NCI-H2171 (cell line): ENCODE results near the gene ACSS1.

ENCODE experiments used
- DNase-seq: peaks from one replicate; lab custom pipeline; 2025; lab: John Stamatoyannopoulos, UW

Gene ACSS1

DNA sequence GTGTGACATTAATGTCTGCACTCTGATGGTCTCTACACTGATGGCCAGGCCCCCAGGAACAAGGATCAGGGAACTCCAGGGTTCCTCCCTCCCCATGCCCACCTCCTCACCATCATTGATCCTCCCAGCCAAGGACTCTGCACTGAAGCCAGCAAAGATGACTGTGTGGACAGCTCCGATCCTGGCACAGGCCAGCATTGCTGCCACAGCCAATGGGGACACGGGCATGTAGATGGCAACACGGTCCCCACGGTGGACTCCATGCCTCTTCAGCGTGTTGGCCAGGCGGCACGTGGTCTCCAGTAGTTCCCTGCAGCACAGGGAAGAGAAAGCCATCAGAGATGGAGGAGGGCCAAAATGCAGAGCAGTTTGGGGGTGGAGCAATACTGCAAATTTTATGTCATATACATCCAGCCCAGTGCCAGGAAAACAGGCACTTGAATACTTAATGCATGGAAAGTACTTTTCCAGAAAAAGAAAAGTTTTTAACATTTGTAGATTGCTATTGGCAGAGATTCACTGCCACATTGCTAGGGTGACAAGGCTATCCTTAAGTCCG is 27.2 kb downstream of the ACSS1 start:
- DNase-seq, result no peak

DNA sequence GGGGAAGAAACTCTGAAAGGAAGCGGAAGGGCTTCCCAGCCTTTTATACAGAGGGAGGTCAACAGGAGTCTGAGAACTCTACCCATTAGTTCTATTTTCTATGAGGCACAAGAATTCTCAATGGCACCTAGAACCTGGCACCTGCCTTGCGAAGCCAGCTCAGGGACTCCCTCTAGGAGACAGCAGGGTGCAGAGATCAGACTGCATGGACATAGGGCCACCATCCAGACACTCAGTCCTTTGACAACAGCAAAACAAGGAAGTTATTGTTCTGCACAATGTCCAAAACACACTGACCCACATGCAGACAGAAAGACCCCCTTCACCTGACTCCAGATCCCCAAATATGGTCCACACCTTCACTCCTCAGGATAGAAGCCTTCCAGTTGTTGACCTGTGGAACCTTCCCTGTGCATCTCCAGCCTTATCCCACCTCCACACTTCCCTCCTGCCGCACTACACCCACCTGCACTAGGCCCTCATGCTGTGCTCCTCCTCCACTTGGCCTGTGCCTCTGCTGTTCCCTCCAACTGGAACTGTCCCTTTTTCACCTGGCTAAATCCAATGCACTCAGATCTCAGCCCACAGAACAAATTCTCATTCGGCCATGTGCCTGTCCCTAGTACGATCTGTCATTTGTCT is 27.8 kb downstream of the ACSS1 start:
- DNase-seq, result no peak

DNA sequence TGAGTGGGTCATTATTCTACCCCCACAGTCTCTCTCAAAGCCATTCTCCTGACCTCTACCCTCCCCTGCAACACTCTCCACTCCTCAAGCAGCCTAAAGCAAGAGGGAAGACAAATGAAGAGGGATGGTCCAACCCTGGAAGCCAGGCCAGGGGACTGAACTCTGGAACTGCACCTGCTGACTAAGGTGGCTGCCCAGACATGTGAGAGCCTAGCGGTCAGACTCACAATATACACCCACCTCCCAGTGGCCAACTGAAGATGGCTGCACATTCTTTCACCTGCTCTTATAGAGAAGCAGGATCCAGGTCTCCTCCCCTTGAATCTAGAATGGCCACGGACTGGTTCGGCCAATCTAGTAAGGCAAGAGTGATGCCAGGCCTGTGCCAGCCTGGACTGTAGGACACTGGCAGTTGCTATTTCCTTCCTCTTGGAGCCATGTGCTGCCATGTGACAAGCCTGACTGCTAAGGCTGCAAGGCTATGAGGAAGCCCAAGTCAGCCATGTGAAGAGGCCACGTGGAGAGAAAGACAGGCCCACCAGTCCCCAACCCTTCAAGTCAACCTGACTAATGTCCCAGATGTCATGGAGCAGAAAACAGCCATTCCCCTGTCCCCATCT is 31.8 kb downstream of the ACSS1 start:
- DNase-seq, result no peak

DNA sequence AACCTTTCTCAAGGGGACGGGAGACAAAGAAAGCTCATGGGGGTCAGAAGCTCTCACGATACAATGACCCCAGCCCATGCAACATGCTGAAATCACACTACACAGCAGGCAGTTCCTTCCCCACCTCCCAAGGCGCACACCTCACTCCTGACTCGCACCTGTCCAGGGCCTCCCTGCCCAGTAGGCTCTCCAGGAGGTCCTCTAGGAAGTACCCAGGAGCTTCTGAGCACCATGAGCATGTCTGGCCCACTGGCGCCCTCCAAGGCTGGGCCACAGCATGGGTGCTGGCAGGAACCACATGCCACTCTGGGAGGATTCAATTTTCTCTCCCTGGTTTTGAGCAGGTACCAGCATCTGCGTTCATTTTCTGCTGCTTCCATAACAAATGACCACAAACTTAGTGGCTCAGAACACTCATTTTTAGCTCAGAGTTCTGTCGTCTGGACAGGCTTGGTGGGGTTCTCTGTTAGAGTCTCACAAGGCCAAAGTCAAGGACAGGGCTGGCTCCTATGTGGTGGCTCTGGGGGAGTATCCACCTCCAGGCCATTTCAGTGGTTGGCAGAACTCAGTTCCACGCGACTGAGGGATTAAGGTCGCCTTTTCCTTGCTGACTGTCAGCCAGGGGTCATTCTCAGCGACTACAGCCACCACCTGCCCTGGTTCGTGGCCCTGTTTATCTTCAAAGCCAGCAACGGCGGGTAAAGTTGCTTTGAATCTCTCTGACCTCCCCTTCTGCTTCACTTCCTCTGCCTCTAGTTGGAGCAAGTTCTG is 32.7 kb downstream of the ACSS1 start:
- DNase-seq, result no peak

DNA sequence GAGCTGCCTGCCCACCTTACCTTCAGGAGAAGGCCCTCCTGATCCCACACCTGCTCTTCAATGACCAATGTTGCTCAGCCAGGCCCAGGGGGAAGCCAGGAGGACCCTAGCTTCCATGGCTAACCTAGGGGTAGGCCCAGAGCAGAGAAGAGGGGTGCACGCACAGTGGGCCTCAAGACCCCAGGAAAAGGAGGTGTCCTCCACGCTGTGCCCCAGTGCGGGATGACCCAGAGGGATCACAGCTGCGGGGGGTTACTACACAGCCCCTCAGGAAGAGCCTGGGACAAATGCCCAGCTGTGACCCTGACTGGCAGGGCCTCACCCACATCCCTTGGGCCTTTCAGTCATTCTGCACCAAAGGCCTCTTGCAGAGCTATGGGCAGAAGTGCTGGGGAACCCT is 33.8 kb downstream of the ACSS1 start:
- no peak for DNase-seq

DNA sequence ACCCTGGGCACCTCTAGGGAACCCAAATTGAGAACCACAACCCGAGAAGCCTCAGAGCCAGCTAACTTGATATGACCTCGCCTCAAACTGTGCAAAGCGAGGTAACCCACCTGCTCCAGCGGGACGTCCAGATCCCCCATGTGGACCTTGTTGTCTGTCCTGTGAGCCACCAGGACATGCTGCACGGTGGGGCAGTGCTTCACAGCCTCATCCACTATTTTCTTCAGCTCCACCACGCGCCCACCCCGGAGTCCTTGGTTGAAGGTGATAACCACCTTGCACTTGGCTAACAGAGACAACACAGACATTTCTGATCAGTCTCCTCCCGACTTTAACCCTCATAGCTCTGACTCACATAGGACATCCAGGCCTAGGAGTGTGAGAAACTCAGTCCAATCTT is 34.6 kb downstream of the ACSS1 start:
- DNase-seq, result no peak

DNA sequence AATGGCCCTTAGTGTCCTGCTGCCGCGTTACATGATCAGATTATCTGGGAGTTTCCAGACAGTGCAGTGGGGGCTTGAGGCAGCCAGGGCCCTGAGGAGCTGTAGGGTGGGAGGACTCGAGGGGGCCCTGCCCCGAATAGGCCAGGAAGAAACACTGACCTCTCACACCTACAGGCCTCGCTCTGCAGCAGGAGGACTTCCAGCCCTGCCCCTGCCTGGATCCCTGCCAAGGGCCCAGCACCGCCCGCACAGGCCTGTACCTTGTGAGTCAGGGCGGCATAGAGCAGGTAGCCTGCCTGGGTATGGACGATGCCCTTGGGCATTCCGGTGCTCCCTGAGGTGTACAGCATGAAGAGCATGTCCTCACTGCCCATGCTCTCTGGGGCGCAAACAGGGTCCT is 35.3 kb downstream of the ACSS1 start:
- DNase-seq, result no peak

DNA sequence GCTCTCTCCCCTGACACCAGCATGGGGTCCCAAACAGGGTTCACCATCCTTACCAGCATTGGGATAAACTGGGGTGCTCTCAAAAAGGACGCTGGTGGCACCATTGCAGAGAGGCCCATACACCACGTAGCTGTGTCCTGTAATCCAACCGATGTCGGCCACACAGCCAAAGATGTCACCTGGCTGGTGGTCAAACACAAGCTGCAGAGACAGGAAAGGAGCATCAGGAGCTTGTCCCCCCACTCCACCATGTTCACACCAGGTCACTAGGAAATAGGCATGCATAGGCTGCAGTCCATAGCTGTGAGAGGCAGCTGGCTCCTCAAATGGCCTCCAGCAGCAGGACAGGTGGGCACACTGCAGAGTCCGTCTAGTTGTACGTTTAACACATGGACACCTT is 36.6 kb downstream of the ACSS1 start:
- DNase-seq, result no peak

DNA sequence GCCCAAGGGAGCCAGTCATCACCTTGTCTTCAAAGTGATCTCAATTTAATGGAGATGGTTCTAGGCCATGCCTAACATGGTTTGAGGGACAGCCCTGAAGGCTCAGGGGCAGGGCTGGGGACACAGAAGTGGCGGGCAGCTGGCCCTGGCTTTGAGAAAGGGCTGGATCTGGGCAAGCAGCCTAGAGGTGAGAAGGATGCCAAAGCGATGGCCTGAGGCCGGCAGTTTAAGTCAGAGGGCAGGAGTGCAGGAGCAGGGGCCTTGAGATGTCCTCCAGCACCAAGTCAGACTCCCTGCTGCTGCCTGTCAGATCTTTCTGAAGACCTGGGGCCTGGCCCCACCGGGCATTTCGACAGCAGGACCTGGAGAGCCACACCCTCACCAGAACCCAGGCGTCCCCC is 37.0 kb downstream of the ACSS1 start:
- DNase-seq, result no peak

DNA sequence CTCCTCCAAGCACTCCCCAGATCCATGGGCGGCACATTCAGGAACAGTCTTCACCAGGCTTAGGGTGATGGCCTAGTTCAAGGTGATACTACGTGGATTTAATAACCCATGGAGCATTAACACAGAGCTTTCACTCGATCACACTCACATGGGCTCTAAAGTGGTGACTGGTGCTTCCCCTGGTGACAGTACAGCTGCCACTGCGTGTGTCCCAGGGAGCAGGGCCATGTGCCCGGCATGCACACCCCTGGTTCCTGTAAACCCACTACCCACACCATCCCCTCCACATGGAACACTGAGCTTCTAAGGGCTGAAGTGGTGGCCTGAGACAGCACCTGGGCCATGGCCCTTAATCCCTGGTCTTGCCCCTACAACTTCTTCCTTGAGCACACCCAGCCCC is 37.6 kb downstream of the ACSS1 start:
- no peak for DNase-seq

DNA sequence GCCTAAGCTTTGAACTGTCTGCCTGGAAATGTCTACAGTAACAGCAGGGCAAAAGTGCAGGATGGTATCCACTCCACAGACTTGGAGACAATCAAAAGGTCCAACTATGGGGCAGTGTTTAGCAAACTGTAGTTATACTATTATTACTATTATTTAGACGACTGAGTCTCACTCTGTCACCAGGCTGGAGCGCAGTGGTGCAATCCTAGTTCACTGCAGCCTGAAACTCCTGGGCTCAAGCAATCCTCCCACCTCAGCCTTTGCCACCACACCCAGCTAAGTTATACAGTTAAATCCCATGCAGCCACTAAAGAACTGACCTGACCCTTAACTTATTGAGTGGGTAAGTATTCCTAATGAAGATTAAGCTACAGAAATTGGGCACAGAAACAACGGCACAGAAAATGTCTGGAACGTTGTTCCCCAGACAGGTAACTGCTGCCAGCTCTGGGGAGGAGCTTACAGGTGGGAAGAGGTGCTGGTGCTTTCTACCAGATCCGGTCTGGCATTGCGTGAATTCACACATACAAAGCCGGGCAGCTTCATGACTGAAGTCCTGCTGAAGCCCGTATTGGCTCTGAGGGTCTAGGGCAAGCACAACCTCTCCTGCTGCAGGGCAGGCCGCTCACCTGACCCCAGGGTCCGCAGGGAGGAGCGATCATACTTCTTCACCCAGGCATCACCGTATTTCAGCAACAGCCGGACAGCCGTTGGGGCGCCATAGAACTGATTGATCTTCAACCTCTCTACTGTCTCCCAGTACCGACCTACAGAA is 38.4 kb downstream of the ACSS1 start:
- DNase-seq, result no peak

DNA sequence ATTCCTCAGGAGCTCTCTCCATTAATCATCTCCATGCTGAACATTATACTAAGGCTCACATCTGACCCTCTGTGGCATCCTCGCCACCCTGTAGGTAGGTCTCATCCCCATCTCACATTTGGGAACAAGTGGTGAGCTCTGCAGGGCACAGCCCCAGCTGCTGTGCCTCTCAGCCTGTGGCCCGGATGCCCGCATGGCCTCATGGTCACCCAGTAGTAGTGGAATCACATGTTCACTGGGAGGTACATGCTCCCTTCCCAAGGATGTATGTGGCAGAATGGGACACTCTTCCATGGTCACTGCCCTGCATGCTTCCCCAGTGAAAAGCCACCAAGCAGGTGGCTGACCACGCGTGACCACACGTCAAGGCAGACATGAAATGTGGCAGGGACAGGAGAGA is 39.1 kb downstream of the ACSS1 start:
- no peak for DNase-seq

DNA sequence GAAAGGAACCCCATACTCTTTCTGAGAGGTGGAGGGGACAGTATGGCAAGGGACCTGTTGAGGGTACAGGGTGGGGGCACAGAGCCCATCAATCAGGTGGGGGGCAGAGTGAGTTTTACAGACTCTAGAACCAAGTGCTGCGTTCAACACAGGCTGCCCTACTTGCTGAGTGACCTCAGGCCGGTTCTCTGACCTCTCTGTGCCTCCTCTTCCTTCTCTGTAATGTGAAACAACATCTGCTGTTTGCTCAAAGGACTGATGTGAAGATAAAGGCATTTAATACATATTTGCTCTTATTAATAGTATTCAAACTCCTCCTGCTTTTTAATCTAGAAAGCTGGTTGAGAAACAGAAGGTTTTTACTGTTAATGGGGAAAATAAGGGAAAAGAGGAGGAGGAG is 39.5 kb downstream of the ACSS1 start:
- DNase-seq, result no peak

DNA sequence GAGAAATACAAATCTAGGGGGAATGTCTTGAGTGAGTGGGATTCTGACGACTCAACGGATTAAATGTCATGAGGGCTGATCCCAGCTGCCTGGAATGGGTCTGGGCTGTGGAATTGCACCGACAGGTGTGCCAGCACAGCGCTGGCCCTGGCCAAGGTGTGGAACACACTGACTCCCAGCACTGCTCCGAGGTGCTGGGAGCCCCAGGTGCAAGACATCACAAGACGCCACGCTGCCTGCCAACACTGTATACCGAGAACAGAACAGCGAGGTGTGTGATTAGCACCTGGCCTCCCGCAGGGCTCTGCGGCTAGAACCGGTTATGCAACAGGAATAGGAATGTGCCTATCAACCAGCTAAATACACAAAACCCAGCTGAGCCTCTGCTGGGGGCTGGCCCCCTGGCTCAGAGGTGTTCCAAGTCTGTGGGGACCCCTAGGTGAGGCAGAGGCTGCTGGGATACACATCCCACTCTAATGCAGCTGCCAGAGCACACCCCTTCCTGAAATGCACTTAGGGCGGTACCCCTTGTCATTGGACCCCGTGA is 40.6 kb downstream of the ACSS1 start:
- peak; percentile 87 for DNase-seq

DNA sequence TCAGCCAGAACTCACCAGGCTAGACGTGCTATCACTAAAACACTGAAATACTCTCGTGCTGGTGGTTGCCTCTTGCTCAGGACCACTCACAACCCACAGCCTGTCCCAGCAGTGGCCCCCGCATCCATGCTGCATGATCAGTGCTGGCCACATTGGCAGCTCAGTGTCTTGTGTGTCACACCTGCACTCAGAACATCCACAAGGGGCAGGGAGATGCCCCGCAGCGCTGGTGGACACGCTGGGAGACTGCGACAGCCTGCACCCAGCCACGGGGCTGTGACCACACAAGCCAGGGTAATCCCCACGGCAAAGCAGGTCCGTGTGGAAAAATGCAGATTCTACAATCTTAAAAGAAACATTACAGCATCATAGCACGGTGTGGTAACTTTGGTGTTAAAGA is 41.5 kb downstream of the ACSS1 start:
- no peak for DNase-seq

DNA sequence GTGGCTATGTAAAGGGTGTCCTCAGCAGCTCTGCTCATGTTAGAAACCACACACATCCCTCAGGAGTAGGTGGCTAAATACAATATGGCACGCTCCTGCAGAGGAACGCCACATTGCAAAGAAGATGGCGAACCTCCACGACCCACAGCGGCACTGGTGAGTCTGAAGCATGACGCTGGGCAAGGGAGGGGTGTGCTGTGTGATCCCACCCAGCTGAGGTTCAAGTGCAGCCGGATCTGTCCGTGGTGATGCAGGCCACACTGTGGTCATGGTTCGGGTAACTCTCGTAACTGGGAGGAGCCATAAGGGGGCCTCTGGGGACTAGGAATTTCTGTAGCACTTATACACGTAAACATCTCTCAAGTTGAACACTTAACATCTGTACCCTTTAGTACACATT is 42.0 kb downstream of the ACSS1 start:
- no peak for DNase-seq

DNA sequence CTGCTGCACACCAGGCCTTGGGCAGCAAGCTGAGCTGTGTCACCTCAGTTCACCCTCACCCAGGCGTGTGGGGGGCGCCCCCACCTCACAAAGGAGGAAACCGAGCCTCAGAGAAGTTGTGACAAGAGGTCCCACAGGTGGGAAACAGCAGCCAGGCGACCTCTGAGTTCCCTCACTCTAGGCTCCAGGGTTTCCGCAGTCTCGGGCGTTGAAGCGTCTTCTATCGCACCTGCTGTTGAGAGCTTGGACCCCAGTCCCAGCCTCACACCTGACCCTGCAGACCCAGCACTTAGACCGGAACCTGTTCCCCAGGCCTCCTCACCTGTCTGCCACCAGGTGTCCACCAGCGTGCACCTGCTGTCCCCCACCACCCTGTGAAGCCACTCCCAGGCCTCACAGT is 43.1 kb downstream of the ACSS1 start:
- DNase-seq, result no peak

DNA sequence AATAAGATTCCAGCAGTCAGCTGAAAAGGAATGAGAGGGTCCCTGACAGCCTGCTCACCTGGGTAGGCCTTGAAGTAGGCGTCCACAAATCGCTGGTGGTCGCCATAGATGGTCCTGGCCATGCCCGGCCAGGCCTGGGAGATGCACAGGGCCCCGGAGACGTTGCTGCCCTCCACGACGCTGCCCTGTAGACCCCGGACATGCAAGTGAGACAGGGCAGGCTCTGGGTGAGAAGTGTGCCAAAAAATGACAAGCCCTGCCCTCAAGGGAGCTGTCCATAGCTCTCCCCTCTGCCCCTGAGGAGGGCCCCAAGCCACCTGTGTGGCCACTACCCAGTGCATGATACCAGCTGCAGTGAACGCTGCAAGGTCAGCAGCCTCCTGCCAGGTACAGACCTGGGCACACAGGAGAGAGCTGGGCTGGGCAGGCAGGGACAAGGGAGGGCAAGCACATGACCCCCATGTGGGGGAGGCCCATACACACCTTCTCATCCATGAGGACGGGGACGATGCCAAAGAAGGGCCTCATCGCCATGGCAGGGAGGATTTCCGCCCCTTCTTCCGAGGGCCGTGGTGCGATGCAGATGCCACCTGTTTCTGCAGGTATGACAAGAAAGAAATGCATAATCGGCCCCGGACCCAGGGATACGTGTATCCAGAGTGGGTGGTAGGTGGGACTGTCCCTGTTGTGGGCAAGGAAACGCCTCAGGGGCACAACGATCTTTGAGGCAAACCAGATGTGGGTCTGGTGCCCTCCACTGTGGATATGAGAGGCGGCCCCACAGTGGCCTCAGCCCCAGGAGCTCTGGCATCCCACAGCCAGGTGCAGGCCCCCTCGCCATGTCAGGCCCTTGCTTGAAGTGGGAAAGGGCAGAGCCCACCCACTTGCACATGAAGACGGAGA is 44.2 kb downstream of the ACSS1 start:
- DNase-seq, result no peak

DNA sequence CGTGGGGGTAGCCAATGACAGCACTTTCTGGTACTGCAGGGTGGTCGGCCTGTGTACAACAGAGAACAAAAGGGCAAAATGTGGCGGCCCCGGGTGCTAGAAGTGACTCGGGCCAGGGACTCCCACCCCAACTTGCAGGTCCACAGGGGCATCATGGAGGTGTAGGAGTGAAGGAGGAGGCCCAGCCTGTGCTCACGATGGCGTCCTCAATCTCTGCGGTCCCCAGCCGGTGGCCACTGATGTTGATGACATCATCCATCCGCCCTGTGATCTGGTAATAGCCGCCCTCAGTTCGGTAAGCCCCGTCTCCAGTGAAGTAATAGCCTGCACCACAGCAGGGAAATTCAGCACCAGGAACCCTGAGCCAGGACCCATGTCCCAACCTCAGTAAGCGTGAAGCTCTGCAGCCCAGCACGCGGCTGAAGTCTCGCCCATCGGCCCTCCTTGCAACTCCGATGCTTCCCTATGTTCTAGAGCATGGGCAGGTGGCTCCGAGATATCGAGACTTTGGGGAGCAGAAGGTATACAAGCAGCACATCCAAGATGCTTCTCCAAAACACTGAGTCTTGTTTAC is 45.2 kb downstream of the ACSS1 start:
- no peak for DNase-seq

DNA sequence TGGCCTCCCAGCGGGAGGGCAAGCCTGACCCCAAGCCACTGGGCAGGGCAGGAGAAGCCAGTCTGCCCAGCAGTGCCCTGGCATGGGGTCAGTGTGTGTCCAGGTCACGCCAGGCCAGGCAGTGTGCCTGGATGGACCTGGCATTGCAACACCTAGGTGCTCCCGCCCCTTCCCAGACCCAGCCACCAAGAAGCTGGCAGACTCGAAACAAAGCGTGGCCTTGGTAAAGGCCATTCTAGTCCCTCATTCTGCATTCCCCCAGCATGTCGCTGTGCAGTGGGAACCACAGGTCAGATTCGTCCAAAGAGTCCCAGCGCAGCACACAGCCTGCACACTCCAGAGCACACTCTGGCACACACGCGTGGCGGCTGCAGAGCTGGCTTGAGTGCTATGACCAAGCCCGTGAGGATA is 46.1 kb downstream of the ACSS1 start:
- DNase-seq, result no peak

DNA sequence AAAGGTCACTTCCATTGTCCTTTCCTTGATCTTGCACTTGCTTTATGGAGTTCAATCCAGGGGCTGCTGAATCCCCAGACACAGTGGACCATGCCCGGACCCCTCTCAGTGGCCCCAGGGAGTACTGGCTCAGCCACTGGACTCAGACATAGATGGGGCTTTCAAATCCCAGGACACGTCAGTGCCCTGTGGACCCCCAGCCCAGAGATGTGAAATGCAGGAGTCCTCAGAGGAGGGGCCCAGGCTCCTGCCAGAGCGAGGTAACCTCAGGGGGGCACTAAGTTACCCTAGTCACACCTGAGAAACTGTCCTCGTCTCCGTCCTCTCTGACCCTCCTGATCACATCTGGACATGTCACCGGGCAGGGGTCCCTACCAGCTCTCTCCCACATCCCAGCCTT is 46.7 kb downstream of the ACSS1 start:
- no peak for DNase-seq
